ENCODE data around the gene EBI3. TPM values are rescaled to one million over a fixed set of nuclear protein-coding genes. Genes with fewer than 3 reads are reported as not detected.
"Not testable (repeated sequence)": the region's sequence is repeated elsewhere in the genome, so short reads cannot be mapped to it uniquely, and the experiment has no call there.

EBI3 gene
- total RNA-seq, 1 donor from 2014 or later = not detected

DNA sequence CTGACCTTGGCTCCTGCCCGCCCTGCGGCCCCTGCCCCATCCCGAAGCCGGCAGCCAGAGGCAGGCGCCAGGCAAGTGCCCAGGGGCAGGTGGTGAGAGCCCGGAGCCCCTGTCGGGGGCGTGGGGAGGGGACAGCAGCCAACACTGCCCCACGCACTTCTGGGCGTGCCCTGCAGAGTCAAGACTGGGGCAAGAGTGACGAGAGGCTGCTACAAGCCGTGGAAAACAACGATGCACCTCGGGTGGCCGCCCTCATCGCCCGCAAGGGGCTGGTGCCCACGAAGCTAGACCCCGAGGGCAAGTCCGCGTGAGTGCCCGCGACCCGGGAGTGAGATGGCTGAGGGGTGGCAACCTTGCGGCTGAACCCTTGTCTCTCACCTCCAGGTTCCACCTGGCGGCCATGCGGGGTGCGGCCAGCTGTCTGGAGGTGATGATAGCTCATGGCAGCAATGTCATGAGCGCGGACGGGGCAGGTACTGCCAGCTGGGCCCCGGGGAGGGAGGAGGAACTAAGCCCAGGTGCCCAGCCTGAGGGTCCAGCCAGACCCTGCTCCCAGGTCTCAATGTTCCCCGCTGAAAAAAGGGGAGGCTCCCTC is 29.5 kb upstream of the EBI3 start:
- no peak for DNase-seq (ENCODE audit: low spot score in 2 of 2)
- no peak for FAIRE-seq

DNA sequence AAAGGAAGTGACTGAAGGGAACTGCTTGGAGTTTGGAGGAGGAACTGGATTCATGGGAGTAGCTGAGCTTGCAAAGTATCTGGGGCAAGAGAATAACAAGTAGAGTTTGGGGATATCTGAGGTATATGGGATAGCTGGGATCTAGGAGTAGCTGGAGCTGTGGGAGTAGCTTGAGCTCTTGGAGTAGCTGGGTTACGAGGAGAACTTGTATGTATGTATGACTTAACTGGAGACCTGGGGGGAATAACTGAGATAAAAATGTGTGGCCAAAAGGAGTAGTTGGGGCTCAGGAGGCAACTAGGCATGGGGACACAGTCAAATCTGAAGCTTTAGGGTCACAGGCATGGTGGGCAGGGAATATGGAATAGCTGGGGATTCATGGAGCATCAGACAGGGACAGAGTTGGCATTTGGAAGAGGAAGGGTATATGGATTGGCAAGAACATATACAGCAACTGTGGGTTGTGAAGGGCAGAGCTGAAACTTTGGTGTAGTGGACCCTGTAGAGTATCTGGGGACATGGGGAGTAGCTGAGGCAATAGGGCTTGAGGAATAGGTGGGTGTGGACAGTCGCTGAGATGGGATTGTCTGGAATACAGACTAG is 28.3 kb upstream of the EBI3 start:
- FAIRE-seq (no peak), DNase-seq (ENCODE audit: low spot score in 2 of 2) (no peak)

DNA sequence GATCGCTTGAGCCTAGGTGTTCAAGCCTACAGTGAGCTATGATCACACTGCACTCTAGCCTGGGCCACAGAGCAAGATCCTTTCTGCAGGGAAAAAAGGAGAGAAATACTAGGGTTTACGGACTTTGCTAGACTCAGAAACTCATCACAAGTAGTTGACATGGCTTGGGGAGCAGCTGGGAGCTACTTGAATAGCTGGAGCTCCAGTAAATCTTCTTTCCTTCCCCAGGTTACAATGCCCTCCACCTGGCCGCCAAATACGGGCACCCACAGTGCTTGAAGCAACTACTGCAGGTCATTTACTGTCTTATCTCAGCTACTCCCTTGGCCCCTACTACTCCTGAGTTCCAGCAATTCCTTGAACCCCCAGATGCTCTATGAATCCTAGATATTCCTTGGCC is 27.5 kb upstream of the EBI3 start:
- FAIRE-seq (no peak), DNase-seq (ENCODE audit: low spot score in 2 of 2) (no peak)

DNA sequence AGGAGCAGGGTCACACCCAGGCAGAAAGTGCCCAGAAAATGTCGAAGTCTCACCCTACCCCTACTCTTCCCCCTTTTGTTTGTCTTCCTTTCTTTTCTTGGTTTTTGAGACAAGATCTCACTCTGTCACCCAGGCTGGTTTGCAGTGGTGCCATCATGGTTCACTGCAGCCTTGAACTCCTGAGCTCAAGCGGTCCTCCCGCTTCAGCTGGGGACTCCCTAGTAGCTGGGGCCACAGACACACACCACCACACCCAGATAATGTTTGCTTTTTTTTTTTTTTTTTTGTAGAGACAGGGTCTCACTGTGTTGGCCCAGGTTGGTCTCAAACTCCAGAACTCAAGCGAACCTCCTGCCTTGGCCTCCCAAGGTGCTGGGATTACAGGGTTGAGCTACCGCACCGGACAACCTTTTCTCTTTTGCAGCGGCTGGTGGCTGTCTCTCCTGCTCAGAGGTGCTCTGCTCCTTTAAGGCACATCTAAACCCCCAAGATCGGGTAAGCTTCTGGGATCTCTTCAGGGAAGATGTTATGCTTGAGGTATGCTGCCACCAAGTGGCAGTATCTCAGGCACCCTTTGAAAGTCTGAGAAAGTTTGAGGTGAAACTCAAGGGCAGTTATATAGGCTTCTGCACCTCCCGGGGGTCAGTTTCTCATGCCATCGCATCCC is 22.4 kb upstream of the EBI3 start:
- no peak for DNase-seq (ENCODE audit: low spot score in 2 of 2)
- FAIRE-seq = no peak

DNA sequence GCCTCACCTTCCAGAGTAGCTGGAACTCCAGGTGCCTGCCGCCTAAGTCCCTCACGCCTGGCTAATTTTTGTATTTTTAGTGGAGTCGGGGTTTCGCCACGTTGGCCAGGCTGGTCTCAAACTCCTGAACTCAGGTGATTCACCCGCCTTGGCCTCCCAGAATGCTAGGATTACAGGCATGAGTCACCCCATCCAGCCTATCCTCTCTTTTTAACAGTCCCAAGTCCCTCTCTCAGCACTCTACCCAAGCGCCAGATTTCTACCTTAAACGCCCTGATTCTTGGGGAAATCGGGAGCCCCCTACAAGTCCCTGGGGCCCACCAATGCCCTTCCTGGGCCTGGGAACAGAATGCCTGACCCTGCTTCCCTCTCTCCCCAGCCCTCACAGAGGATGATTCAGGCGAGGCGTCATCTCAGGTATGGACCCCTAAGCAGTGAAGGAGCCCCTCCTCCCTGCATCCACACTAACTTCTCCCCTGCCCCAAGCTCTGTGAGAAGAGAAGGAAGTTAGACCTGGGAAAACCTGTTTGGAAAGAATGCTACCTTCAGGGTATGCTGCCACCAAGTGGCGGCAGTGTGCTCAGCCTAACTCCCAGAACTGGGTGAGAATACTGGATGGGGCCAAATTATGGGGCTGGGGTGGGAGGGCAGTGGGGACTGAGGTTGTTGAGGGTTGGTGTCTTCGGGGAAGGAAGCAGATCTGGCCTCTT is 20.8 kb upstream of the EBI3 start:
- DNase-seq (ENCODE audit: low spot score in 2 of 2) (no peak), FAIRE-seq (no peak)

DNA sequence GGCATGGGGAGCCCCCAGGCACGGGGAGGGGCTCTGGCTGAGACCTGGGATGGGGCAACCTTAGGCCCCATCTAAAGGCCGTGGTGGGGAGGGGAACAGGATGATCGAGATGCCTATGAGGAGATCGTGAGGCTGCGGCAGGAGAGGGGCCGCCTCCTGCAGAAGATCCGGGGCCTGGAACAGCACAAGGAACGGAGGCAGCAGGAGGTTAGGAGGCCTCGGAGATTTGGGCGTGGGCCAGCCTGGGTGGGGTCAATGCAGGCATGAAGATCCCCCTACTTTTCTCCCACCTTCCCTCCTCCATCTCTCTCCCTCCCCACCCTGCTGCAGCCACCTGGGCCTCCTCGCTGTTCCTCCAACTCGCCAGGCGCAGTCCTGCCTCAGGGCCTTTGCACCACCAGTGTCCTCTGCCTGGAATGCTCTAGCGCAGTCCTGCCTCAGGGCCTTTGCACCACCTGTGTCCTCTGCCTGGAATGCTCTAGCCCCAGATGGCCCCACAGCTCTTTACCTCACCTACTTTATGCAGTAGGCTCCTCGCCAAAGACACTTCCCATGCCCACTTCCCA is 19.1 kb upstream of the EBI3 start:
- FAIRE-seq (no peak), DNase-seq (ENCODE audit: low spot score in 2 of 2) (no peak)

DNA sequence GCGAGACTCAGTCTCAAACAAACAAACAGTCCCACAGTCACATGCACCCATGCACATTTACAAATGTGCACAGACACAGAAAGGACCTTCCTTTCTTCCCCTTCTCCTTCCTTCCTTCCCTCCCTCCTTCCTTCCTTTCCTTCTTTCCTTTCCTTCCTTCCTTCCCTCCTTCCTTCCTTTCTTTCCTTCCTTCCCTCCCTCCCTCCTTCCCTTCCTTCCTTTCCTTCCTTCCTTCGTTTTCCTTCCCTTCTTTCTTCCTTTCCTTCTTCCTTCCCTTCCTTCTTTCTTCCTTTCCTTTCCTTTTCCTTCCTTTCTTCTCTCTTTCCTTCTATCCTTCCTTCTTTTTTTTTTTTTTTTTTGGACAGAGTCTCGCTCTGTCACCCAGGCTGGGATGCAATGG is 16.2 kb upstream of the EBI3 start:
- FAIRE-seq (no peak), DNase-seq (ENCODE audit: low spot score in 2 of 2) (no peak)

DNA sequence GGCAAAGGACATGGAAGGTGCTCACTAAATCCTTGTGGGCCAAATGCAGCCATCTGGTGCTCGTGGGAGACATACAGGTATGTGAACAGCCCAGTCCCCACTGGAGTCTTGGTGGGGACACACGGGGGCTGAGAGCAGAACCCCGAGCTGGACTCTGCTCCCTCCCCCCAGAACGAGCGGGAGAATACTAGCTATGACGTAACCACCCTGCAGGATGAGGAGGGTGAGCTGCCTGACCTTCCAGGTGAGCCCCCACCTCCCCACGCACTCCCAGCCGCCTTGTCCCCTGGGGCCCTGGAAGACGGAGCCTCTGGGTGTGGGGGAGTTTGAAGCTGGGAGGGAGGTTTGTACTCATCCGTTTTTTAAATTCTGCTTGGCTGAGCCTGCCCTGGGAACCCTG is 13.5 kb upstream of the EBI3 start:
- DNase-seq (ENCODE audit: low spot score in 2 of 2) (no peak), FAIRE-seq (no peak)

DNA sequence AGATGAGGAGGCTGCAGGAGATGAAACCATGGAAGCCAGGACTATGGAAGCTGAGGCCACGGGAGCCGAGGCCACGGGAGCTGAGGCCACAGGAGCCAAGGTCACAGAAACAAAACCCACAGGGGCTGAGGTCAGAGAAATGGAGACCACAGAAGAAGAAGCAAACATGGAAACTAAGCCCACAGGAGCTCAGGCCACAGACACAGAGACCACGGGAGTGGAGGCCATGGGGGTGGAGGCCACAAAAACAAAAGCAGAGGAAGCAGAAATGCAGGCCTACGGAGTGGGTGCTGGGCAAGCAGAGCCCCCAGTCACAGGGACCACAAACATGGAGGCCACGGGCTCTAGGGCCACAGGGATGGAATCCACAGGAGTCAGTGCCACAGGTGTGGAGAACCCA is 12.5 kb upstream of the EBI3 start:
- no peak for FAIRE-seq
- no peak for DNase-seq (ENCODE audit: low spot score in 2 of 2)

DNA sequence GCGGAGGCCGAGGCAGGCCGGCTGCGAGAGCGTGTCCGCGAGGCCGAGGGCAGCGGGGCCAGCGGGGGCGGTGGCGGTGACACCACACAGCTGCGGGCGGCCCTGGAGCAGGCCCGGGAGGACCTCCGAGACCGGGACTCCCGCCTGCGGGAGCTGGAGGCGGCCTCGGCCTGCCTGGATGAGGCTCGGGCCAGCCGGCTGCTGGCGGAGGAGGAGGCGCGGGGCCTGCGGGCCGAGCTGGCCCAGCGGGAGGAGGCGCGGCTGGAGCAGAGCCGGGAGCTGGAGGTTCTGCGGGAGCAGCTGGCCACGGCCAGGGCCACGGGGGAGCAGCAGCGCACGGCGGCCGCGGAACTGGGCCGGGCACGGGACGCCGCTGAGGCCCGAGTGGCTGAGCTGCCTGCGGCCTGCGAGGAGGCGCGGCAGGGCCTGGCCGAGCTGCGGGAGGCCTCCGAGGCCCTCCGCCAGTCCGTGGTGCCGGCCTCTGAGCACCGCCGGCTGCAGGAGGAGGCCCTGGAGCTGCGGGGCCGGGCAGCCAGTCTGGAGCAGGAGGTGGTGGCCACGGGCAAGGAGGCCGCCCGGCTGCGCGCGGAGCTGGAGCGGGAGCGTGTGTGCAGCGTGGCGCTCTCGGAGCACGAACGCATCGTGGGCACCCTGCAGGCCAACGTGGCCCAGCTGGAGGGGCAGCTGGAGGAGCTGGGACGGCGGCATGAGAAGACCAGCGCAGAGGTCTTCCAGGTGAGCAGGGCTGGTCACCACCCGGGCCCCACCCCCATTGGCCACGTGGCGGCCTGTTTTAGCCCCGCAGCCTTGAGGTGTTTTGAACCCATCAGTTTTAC is 11.7 kb upstream of the EBI3 start:
- no peak for FAIRE-seq
- no peak for DNase-seq (ENCODE audit: low spot score in 2 of 2)

DNA sequence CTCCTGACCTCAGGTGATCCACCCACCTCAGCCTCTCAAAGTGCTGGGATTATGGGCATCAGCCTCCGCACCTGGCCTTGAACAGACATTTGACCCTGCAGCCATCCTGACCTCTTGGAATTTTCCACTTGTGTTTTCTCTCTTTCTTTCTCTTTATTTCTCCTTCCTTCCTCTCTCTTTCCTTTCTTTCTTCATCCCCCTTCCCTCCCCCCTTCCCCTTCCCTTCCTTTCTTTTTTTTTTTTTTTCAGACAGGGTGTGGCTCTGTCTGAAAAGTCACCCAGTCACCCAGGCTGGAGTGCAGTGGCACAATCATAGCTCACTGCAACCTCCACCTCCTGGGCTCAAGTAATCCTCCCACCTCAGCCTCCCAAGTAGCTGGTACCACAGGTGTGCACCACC is 10.8 kb upstream of the EBI3 start:
- FAIRE-seq = not testable (repeated sequence)

DNA sequence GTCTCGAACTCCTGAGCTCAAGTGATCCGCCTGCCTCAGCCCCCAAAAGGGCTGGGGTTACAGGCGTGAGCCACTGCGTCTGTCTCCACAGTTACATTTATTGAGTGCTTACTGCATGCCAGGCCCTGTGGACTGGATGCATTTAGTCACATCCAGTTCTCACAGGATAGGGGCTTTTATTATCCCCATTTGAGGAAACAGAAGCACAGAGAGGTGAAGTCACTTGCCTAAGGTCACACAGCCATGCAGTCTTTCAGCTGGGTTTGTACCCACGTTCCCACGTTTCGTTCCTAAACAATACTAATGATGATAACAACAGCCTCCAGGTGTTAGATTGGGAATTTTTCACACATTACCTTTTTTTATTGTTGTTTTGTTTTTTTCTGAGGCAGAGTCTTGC is 9.1 kb upstream of the EBI3 start:
- DNase-seq (ENCODE audit: low spot score in 2 of 2) = no peak
- no peak for FAIRE-seq

More for the DNA sequence above, 10.8 kb upstream of the EBI3 start:
- DNase-seq (ENCODE audit: low spot score in 2 of 2) = not testable (repeated sequence)

DNA sequence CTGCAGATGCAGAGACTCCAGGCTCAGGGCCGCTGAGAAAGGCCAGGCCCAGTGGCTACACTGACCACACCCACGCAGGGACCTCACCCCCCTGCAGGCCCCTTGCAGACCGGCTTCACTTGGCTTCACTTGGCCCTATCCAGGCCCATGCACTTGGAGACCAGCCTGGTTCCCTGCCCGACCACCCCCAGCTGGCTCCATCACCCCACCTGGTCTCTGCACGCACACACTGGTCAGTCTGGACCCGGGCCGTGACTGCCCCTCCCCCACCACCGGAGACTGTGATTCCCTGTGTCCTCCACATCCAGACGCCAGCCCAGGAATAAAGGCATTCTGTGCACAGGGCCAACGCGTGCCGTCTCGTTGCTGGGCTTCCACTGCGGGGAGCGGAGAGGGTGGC is 4.9 kb upstream of the EBI3 start:
- DNase-seq (ENCODE audit: low spot score in 2 of 2) = no peak
- FAIRE-seq = no peak

DNA sequence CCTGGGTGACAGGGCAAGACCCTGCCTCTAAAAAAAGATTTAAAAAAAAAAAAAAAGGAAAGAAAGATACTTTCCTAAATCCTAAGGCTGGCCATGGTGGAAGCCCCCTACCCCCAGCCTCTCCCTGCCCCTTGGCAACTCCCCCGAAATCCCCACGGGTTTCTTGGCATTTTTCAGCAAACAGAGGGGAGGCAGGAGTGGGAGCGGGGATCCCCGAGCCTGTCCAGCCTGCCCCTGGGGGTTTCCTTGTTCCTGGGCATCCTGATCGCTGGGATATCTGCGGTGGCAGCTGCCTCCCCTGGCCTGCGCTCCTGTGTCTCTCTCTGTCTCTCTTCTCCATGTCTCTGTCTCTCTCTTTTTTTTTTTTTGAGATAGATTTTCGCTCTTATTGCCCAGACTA is 3.4 kb upstream of the EBI3 start:
- FAIRE-seq (no peak), DNase-seq (ENCODE audit: low spot score in 2 of 2) (no peak)

DNA sequence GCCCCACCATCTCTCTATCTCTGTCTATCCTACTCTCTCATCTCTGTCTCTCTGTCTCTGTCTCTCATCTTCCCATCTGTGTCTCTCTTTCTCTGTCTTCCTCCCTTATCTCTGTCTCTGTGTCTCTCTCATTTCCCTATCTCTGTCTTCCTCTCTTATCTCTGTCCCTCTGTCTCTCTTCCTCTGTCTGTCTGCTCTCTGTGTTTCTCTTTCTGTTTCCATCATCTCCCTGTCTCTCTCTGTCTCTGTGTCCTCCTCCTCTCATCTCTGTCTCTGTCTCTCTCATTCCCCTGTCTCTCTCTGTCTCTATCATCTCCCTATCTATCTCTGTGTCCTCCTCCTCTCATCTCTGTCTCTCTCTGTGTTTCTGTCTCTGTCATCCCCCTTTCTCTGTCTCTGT is 1.6 kb upstream of the EBI3 start:
- no peak for DNase-seq (ENCODE audit: low spot score in 2 of 2)
- FAIRE-seq = no peak

DNA sequence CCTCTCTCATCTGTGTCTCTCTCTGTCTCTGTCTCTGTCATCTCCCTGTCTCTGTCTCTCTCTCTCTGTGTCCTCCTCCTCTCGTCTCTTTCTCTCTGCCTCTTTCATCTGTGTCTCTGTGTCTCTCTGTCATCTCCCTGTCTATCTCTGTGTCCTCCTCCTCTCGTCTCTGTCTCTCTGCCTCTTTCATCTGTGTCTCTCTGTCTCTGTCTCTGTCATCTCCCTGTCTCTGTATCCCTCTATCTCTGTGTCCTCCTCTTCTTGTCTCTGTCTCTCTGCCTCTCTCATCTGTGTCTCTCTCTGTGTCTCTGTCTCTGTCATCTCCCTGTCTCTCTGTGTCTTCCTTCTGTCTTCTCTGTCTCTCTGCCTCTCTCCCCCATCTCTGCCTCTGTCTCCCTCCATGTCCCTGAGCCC is 551 bp upstream of the EBI3 start:
- no peak for DNase-seq (ENCODE audit: low spot score in 2 of 2)
- FAIRE-seq = no peak

DNA sequence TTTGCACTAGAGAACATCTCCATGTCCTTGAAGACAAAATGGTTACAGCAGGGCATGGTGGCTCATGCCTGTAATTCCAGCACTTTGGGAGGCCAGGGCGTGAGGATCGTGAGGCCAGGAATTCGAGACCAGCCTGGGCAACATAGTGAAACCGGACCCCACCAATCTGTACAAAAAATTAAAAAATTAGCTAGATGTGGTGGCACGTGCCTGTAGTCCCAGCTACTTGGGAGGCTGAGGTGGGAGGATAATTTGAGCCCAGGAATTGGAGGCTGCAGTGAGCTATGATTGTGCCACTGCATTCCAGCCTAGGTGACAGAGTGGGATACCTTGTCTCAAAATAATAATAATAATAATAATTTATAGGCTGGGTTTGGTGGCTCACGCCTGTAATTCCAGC is 914 bp downstream of the EBI3 start:
- DNase-seq (ENCODE audit: low spot score in 2 of 2); FAIRE-seq: not testable (repeated sequence)

DNA sequence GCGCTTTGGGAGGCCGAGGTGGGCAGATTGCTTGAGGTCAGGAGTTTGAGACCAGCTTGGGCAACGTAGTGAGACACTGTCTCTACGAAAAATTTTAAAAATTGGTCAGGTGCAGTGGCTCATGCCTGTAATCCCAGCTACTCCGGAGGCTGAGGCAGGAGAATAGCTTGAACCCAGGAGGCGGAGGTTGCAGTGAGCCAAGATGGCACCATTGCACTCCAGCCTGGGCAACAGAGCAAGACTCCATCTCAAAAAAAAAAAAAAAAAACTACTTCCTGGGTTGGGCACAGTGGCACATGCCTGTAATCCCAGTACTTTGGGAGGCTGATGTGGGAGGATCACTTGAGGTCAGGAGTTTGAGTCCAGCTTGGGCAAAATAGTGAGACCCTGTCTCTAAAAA is 2.2 kb downstream of the EBI3 start:
- not testable (repeated sequence) for DNase-seq (ENCODE audit: low spot score in 2 of 2); FAIRE-seq

DNA sequence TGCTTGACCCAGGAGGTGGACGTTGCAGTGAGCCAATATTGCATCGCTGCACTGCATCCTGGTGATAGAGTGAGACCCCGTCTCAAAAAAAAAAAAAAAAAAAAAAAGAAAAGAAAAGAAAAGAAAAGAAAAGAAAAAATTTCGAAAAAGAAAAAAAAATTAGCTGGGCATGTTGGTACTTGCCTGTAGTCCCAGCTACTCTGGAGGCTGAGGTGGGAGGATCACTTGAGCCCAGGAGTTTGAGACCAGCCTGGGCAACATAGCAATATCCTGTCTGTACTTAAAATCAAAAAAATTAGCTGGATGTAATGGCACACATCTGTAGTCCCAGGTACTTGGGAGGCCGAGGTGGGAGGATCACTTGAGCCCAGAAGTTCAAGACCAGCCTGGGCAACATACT is 2.8 kb downstream of the EBI3 start:
- not testable (repeated sequence) for FAIRE-seq; DNase-seq (ENCODE audit: low spot score in 2 of 2)

DNA sequence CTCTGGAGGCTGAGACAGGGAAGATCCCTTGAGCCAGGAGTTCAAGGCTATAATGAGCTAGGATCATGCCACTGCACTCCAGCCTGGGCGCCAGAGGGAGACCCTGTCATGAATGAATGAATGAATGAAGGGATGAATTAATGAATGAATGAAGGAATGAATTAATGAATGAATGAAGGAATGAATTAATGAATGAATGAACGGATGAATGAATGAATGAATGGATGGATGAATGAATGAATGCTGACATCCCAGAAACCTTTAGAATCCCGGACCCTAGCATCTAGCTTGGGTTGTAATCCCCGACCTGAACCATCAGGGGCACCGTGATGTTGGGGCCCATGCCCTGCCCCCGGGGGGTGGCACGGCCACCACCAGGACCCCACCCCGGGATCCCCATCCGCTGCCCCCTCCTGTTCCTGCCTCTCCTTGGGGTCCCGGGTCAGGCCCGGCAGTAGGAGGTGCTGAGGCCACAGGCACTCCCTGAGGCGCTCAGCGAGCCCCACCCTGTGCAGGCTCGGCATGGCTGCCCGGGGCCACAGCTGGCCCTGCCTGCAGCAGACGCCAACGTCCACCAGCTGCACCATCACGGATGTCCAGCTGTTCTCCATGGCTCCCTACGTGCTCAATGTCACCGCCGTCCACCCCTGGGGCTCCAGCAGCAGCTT is 3.4 kb downstream of the EBI3 start:
- DNase-seq (ENCODE audit: low spot score in 2 of 2) = no peak
- FAIRE-seq = no peak
